ENCODE results near the gene SEC11A. TPM values are rescaled to one million over a fixed set of nuclear protein-coding genes. Genes with fewer than 3 reads are reported as not detected.

SEC11A gene
- total RNA-seq, 2 experiments from 2014 or later = 66.6 to 111 TPM

DNA sequence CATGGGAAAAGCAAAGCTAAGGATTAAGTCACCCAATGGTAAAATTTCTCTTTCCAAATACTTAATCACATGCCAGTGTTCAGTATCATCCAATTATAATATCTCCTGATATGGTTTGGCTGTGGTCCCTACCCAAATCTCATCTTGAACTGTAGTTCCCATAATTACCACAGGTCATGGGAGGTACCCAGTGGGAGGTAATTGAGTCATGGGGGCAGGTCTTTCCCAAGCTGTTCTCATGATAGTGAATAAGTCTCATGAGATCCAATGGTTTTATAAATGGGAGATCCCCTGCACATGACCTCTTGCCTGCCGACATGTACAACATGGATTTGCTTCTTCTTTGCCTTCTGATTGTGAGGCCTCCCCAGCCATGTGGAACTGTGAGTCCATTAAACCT is 31.8 kb downstream of the SEC11A start:
- POLR2A ChIA-PET = interaction anchor here (0.5 kb wide), 1 partner anchor 10 kb away, joined by 3 read pairs; no protein-coding TSS in a partner anchor

DNA sequence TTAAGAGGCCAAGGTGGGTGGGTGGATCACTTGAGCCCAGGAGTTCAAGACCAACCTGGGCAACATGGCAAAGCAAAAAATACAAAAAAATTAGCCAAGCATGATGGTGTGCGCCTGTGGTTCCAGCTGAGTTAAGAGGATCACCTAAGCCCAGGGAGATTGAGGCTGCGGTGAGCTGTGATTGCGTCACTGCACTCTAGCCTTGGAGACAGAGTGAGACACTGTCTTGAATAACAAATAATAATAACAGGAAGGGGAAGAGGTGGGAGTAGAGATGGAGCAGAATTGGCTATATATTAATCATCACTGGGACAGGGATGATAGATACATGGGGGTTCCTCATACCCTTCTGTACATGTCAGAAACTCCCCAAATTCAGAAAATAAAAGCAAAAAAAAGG is 34.1 kb downstream of the SEC11A start:
- DNase-seq (peak; percentile 78), ATAC-seq (peak; percentile 91)
- Mint-ChIP-seq H3K27me3 (no peaks in the 10 kb centered on the region), H3K4me1 (peaks cover 27% of the 10 kb centered on the region), H3K36me3 (ENCODE audit: low read depth) (peaks cover 51% of the 10 kb centered on the region), H3K9me3 (ENCODE audit: low read depth) (no peaks in the 10 kb centered on the region), H3K27ac (peak overlapping the region; percentile 77), H3K4me3 (no peak overlapping the region)
- ChIA-PET CTCF (interaction anchor here (0.5 to 1.5 kb wide), 5 partner anchors 19 to 91 kb away, joined by 3 to 5 read pairs (median 3); no protein-coding TSS in a partner anchor), POLR2A (no interaction called here)
- intact Hi-C loops (cut with DNase I, micrococcal nuclease) = loop anchor here in 1 of 2 experiments (1.0 kb wide), 1 partner anchor 13 kb away; no protein-coding TSS in a partner anchor

More for the DNA sequence above, 31.8 kb downstream of the SEC11A start:
- intact Hi-C loops (cut with DNase I, micrococcal nuclease) = no loop called here
- Mint-ChIP-seq H3K27ac (no peak overlapping the region), H3K36me3 (ENCODE audit: low read depth) (peaks cover 53% of the 10 kb centered on the region), H3K4me3 (no peak overlapping the region), H3K9me3 (ENCODE audit: low read depth) (no peaks in the 10 kb centered on the region), H3K4me1 (peaks cover 28% of the 10 kb centered on the region), H3K27me3 (no peaks in the 10 kb centered on the region)
- ATAC-seq (peak; percentile 30), DNase-seq (no peak)
- CTCF ChIA-PET = interaction anchor here (0.6 kb wide), 1 partner anchor 123 kb away, joined by 3 read pairs; no protein-coding TSS in a partner anchor

DNA sequence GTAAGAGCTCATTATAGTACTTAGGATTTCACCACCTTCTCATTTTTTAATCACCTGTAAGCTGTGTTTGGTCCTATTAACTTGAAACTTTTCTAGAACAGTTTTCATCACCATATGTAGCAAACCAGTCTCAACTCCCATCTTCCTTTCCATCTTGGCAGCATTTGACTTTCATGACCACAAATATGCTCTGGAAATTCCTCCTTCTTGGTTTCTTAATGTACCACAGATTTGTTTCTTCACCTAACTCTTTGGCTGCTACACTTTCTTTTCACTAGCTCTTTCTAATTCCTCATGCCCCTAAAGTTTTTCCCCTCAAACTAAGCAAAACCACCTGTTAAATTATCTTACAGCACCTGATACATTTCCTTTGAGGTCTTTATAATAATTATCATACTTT is 44.7 kb downstream of the SEC11A start:
- Mint-ChIP-seq H3K4me1 (peaks cover 50% of the 10 kb centered on the region), H3K27me3 (no peaks in the 10 kb centered on the region), H3K4me3 (no peak overlapping the region), H3K9me3 (ENCODE audit: low read depth) (no peaks in the 10 kb centered on the region), H3K27ac (peak overlapping the region; percentile 59), H3K36me3 (ENCODE audit: low read depth) (peaks cover 48% of the 10 kb centered on the region)
- POLR2A ChIA-PET = no interaction called here
- CTCF ChIA-PET = interaction anchor here (0.6 to 1.6 kb wide), 3 partner anchors 27 to 87 kb away, joined by 3 to 4 read pairs (median 3); no protein-coding TSS in a partner anchor
- intact Hi-C loops (cut with DNase I, micrococcal nuclease) = no loop called here
- DNase-seq (no peak), ATAC-seq (no peak)

DNA sequence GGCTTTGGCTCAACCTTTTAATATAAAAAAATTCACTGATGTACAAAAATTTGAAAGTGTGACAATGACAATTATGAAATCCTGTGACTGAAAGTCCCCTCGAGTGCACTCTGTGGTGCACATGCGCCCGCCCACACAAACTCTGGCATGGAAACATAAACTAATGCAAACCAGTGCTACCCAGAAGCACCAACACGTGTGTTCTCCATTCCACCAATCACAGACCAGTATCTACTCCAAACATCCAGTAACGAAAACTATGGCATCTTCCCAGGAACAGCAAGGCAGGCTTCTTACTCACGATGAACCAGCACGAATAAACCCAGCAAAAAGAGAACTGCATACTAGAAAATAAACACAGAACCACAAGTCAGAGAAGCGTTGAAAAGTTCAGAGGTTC is 46.2 kb downstream of the SEC11A start:
- DNase-seq (peak; percentile 77), ATAC-seq (peak; percentile 27)
- intact Hi-C loops (cut with DNase I, micrococcal nuclease) = loop anchor here (1.0 to 5.0 kb wide), 7 partner anchors 13 to 93 kb away; partner anchors contain the start of genes SEC11A (in 1 of the 2) and WDR73 (in 1 of the 2)
- H3K36me3 Mint-ChIP-seq (ENCODE audit: low read depth) = peaks cover 51% of the 10 kb centered on the region
- peaks cover 56% of the 10 kb centered on the region for H3K4me1 Mint-ChIP-seq
- H3K4me3 Mint-ChIP-seq = no peak overlapping the region
- no peaks in the 10 kb centered on the region for H3K9me3 Mint-ChIP-seq (ENCODE audit: low read depth)
- H3K27me3 Mint-ChIP-seq = no peaks in the 10 kb centered on the region
- ChIA-PET CTCF (interaction anchor here (0.6 to 1.0 kb wide), 6 partner anchors 7 to 259 kb away, joined by 3 to 5 read pairs (median 3); no protein-coding TSS in a partner anchor), POLR2A (interaction anchor here (0.6 kb wide), 1 partner anchor 32 kb away, joined by 6 read pairs; no protein-coding TSS in a partner anchor)
- H3K27ac Mint-ChIP-seq = peak overlapping the region; percentile 64

DNA sequence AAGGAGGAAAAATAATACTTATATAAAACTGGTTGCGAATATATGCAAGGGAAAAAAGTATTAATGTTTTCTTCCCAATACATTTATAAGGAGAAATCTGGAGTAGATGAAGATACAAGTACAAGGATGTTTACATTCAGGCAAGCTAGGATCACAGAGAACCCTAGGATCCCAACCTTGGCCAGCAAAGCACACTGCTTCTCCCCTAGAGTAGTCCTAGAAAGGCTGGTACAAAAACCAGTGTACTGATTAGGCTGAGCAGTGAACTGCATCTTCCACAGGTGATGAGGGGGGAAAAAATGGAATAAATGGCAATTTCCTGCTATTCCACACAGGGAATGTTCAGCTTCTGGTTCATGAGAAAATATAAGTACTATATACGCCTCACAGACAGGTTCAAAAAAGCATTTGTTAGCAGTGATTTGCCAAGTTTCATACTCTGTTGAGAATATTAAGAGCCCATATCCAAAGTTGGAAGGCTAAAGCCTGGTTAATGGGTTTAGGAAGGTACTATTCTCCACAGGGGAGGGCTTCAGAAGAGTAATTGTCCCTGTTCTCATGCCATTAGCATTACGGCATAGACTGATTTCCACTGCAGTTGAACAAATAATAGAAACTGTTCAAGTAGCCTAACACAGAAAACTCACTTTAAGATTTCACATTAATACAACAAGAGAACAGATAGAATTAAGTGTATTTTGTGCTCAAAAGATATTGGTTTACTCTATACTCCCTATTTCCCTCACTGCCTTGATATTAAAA is 47.5 kb downstream of the SEC11A start:
- Mint-ChIP-seq H3K4me1 (peaks cover 55% of the 10 kb centered on the region), H3K27ac (peak overlapping the region; percentile 79), H3K36me3 (ENCODE audit: low read depth) (peaks cover 52% of the 10 kb centered on the region), H3K4me3 (no peak overlapping the region), H3K9me3 (ENCODE audit: low read depth) (no peaks in the 10 kb centered on the region), H3K27me3 (no peaks in the 10 kb centered on the region)
- DNase-seq (no peak), ATAC-seq (no peak)
- intact Hi-C loops (cut with DNase I, micrococcal nuclease) = loop anchor here (2.0 to 5.0 kb wide), 2 partner anchors 48 to 94 kb away; partner anchors contain the start of gene SEC11A (in 1 of the 2)
- CTCF ChIA-PET = interaction anchor here (1.0 to 1.3 kb wide), 2 partner anchors 9 kb away, joined by 3 to 4 read pairs; no protein-coding TSS in a partner anchor
- POLR2A ChIA-PET = interaction anchor here (0.6 to 0.7 kb wide), 3 partner anchors 34 to 106 kb away, joined by 3 to 9 read pairs (median 5); no protein-coding TSS in a partner anchor

DNA sequence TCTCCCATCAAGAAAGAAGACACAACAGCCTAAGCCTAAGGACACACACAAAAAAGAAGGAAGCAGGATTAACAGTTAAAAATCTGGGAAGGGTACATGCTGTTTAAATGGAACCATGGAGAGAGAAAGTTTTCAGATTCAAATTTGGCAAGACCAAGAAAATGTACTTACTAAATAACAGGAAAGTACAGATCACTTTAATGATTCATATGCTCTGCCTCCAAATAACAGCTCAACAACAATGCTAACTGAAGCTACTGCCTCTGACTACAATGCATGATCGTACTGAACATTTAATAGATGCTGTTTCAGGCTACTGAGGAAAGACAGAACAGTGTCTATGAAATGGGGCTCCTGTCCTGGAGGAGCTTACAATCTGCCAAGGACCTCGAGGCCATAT is 49.6 kb downstream of the SEC11A start:
- peaks cover 44% of the 10 kb centered on the region for H3K4me1 Mint-ChIP-seq
- peaks cover 50% of the 10 kb centered on the region for H3K36me3 Mint-ChIP-seq (ENCODE audit: low read depth)
- ChIA-PET CTCF (interaction anchor here (1.4 kb wide), 1 partner anchor 11 kb away, joined by 3 read pairs; no protein-coding TSS in a partner anchor), POLR2A (no interaction called here)
- no peak overlapping the region for H3K4me3 Mint-ChIP-seq
- no peaks in the 10 kb centered on the region for H3K27me3 Mint-ChIP-seq
- ATAC-seq (no peak), DNase-seq (no peak)
- peak overlapping the region; percentile 86 for H3K27ac Mint-ChIP-seq
- intact Hi-C loops (cut with DNase I, micrococcal nuclease) = loop anchor here in 1 of 2 experiments (5.0 kb wide), 1 partner anchor 96 kb away; no protein-coding TSS in a partner anchor
- H3K9me3 Mint-ChIP-seq (ENCODE audit: low read depth) = no peaks in the 10 kb centered on the region

DNA sequence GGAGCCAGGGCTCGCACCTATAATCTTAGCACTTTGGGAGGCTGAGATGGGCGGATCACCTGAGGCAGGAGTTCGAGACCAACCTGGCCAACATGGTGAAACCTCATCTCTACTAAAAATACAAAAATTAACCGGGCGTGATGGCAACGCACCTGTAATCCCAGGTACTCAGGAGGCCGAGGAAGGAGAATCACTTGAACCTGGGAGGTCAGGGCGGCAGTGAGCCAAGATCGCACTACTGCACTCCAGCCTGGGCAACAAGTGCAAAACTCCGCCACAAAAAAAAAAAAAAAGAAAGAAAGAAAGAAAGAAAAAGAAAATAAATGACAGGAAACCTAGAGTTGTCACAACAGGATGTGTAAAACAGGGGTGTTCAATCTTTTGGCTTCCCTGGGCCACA is 54.9 kb downstream of the SEC11A start:
- intact Hi-C loops (cut with DNase I, micrococcal nuclease) = no loop called here
- CTCF ChIA-PET = interaction anchor here (1.2 kb wide), 1 partner anchor 12 kb away, joined by 3 read pairs; no protein-coding TSS in a partner anchor
- POLR2A ChIA-PET = no interaction called here
- Mint-ChIP-seq H3K27ac (no peak overlapping the region), H3K4me3 (no peak overlapping the region), H3K9me3 (ENCODE audit: low read depth) (no peaks in the 10 kb centered on the region), H3K27me3 (no peaks in the 10 kb centered on the region), H3K4me1 (peaks cover 26% of the 10 kb centered on the region), H3K36me3 (ENCODE audit: low read depth) (peaks cover 17% of the 10 kb centered on the region)
- ATAC-seq (no peak), DNase-seq (no peak)

DNA sequence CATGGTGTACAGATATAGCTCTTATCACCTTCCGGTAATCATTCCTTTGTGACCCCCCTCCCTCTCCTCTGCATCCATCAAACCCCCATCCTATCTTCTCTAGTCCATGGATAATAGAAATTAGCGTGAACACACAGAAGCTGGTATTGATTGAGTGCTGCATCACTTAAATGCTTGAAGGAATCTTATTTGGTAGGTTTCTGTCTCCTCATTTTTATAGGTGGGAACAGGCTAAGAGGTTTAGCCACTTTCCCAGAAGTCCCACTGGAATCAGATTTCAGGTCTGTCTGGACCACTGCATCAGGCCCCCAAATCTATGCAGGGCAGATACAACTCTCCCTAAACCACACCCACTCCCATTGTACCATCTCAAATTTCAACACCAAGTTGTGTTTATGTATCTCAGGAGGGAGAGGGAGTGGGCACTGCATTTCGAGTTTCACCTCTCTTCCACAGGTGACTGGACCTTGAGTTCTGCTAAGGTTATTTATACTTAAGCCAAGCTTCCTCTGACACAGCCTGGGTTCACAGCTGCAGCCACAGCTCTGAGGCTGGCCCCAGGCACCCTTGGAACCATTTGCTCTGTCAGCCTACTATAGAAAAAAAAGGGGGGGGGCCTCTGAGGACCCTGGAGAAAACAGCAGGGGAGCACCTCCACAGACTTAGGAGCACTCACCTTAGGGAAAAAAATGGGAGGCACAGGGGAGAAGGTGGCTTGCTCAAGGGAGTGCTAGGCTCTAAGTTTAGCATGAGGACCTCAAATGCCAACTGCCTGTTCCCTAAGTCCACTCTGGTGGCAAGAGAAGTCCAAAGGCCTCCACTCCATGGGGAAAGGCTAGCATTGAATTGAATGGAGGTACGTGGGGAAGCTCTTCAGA is 55.8 kb downstream of the SEC11A start:
- H3K4me3 Mint-ChIP-seq = no peak overlapping the region

DNA sequence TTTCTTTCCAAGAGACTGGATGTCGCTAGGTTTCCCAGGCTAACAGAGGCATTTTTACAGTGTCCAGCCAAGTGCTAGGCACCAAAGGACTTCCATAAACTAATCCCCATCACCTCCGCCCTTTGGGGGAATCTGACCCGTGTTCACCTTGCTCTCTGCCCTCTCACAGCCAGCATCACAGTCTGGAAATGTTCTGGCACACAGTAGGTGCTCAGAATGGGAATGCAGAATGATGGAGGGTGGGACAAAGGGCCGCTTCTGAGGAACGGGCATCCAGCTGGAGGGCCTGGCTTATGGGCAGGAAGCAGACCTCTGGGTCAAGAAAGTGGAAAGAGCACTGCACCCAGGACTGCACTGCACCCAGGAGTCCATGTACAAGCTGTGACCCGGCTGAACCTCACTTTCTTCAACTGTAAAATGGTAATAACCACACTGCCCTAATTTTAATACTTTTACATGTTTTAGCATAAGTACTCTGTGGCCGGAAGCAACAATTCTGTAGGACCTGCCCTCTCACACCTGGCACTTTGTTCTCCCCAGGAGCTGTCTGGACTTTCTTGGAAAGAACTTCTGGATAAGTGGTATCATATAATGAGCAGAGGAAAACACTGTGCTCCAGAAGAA is 57.0 kb downstream of the SEC11A start:
- DNase-seq (no peak), ATAC-seq (no peak)
- H3K27ac Mint-ChIP-seq = peak overlapping the region; percentile 37
- peak overlapping the region; percentile 65 for H3K4me3 Mint-ChIP-seq
- H3K9me3 Mint-ChIP-seq (ENCODE audit: low read depth) = no peaks in the 10 kb centered on the region
- intact Hi-C loops (cut with DNase I, micrococcal nuclease) = loop anchor here in 1 of 2 experiments (1.0 kb wide), 4 partner anchors 57 to 89 kb away; partner anchors contain the start of genes SEC11A and ZNF592
- peaks cover 1% of the 10 kb centered on the region for H3K36me3 Mint-ChIP-seq (ENCODE audit: low read depth)
- peaks cover 27% of the 10 kb centered on the region for H3K4me1 Mint-ChIP-seq
- POLR2A ChIA-PET = interaction anchor here (0.6 to 1.0 kb wide), 4 partner anchors 54 to 116 kb away, joined by 3 to 4 read pairs (median 3); partner anchors contain the start of gene SEC11A
- CTCF ChIA-PET = interaction anchor here (0.6 to 1.3 kb wide), 13 partner anchors 9 to 321 kb away, joined by 3 to 6 read pairs (median 3); no protein-coding TSS in a partner anchor
- H3K27me3 Mint-ChIP-seq = no peaks in the 10 kb centered on the region

More for the DNA sequence above, 55.8 kb downstream of the SEC11A start:
- Mint-ChIP-seq H3K4me1 (peaks cover 22% of the 10 kb centered on the region), H3K27me3 (no peaks in the 10 kb centered on the region), H3K9me3 (ENCODE audit: low read depth) (no peaks in the 10 kb centered on the region), H3K27ac (no peak overlapping the region), H3K36me3 (ENCODE audit: low read depth) (peaks cover 10% of the 10 kb centered on the region)
- DNase-seq (no peak), ATAC-seq (no peak)
- CTCF ChIA-PET = interaction anchor here (0.5 to 1.1 kb wide), 7 partner anchors 8 to 320 kb away, joined by 3 to 4 read pairs (median 3); no protein-coding TSS in a partner anchor
- intact Hi-C loops (cut with DNase I, micrococcal nuclease) = no loop called here
- POLR2A ChIA-PET = interaction anchor here (1.1 kb wide), 1 partner anchor 56 kb away, joined by 3 read pairs; no protein-coding TSS in a partner anchor
